HepG2 (cell line): ENCODE results near the gene GSDME. TPM values are rescaled to one million over a fixed set of nuclear protein-coding genes. Genes with fewer than 3 reads are reported as not detected.
A peak's percentile ranks its signal among the peaks of the same experiment; 100 is the strongest.

Experiments used
- ATAC-seq: fragments of 200-7000 bp; cut with Tn5 transposase; 3 replicates; pipeline ENCODE4 v1.9.1; 2020; ENCODE audit warnings: mild to moderate bottlenecking, moderate library complexity
- Bru-seq: library from RNA; stranded (reverse); fragments of 400-500 nt; gene quantifications from one replicate; lab custom pipeline; 2021; lab: Mats Ljungman, UMichigan
- BruChase-seq, 2 experiments: library from RNA; stranded (reverse); fragments of 400-500 nt; gene quantifications; one replicate each; lab custom pipeline; 2021; lab: Mats Ljungman, UMichigan
- BruUV-seq: library from RNA; stranded (reverse); fragments of 400-500 nt; replicated peaks from 2 replicates; lab custom pipeline; 2021; lab: Mats Ljungman, UMichigan
- CTCF ChIA-PET: fragments of 300-600 bp; formaldehyde crosslinking; extraction: SDS; loops from one replicate; lab custom pipeline; 2021; ENCODE audit warnings: low total read pairs, inconsistent platforms, low intra/inter-chr PET ratio; lab: Yijun Ruan, JAX
- POLR2A ChIA-PET: fragments of 350-600 bp; sonication (Branson Sonifier 250); formaldehyde crosslinking; loops from one replicate; lab custom pipeline; 2020; ENCODE audit warnings: antibody characterized with exemption, inconsistent platforms; lab: Yijun Ruan, JAX
- DNase-seq: peaks from one replicate; pipeline ENCODE4 v3.0.0-alpha.2; 2015; ENCODE audit warnings: low spot score
- FAIRE-seq: peaks from 3 replicates; lab custom pipeline; 2011; peaks lifted over from hg19 to GRCh38; lab: Jason Lieb, UNC
- H2AFZ ChIP-seq: one replicate; pipeline ENCODE4 v1.6.1; 2011; ENCODE audit warnings: low read length, inconsistent platforms
- H3K27ac ChIP-seq: fragments of 300-600 bp; 3 replicates; pipeline ENCODE4 v1.8.0; 2011; ENCODE audit warnings: mixed run types, mild to moderate bottlenecking, mixed read lengths, low read length, inconsistent platforms; ENCODE audit not compliant: insufficient read depth; ENCODE audit errors: extremely low read length
- H3K27me3 ChIP-seq, 2 experiments: fragments of 200-600 bp in 1 of 2; 2 replicates in 1 of 2; 3 replicates in 1 of 2; pipeline versions ENCODE4 v1.6.0 to v1.8.0; 2011; ENCODE audit warnings: low read length in 2 of 2, mild to moderate bottlenecking in 2 of 2, moderate library complexity in 2 of 2, inconsistent platforms in 1 of 2; ENCODE audit not compliant: insufficient read depth in 2 of 2, control insufficient read depth in 1 of 2
- H3K36me3 ChIP-seq, 2 experiments: fragments of 200-600 bp in 1 of 2; replicated peaks in 1 of 2; 2 replicates in 1 of 2; 3 replicates in 1 of 2; pipeline versions ENCODE4 v1.5.1 to v1.8.0; 2011; ENCODE audit warnings: low read length in 2 of 2, inconsistent platforms in 1 of 2; ENCODE audit not compliant: insufficient read depth in 2 of 2, control insufficient read depth in 1 of 2
- H3K4me1 ChIP-seq: 2 replicates; pipeline ENCODE4 v1.5.1; 2012; ENCODE audit warnings: low read length, inconsistent platforms; ENCODE audit not compliant: insufficient read depth
- H3K4me2 ChIP-seq: 2 replicates; pipeline ENCODE4 v1.6.0; 2011; ENCODE audit warnings: low read depth, low read length, inconsistent platforms
- H3K4me3 ChIP-seq, 3 experiments: fragments of 200-600 bp in 1 of 3; sonication (generic), shearing (Covaris generic) in 1 of 3; replicated peaks in 1 of 3; 2 replicates each; pipeline ENCODE4 v1.5.1; 2011 to 2016; ENCODE audit warnings: low read length in 3 of 3, inconsistent platforms in 2 of 3, low read depth in 2 of 3, mild to moderate bottlenecking in 2 of 3, control low read depth in 1 of 3, mixed read lengths in 1 of 3; ENCODE audit not compliant: insufficient read depth in 1 of 3
- H3K79me2 ChIP-seq: one replicate; pipeline ENCODE4 v1.6.1; 2011; ENCODE audit warnings: low read length, inconsistent platforms; ENCODE audit not compliant: insufficient read depth
- H3K9ac ChIP-seq: 2 replicates; pipeline ENCODE4 v1.6.0; 2011; ENCODE audit warnings: mild to moderate bottlenecking, low read depth, low read length, inconsistent platforms; ENCODE audit not compliant: insufficient read depth
- H3K9me3 ChIP-seq: 2 replicates; pipeline ENCODE4 v1.5.1; 2012; ENCODE audit warnings: mild to moderate bottlenecking, low read length
- H4K20me1 ChIP-seq: 2 replicates; pipeline ENCODE4 v1.6.0; 2011; ENCODE audit warnings: inconsistent platforms, mild to moderate bottlenecking, low read length, moderate library complexity; ENCODE audit not compliant: insufficient read depth
- AHDC1 ChIP-seq: sonication (generic); formaldehyde crosslinking; IDR thresholded peaks from 2 replicates; pipeline ENCODE4 v1.5.1; 2020; ENCODE audit warnings: mild to moderate bottlenecking, missing genetic modification reagents, borderline replicate concordance
- AKAP8 ChIP-seq: sonication (generic); formaldehyde crosslinking; IDR thresholded peaks from 2 replicates; pipeline ENCODE4 v1.5.1; 2020; ENCODE audit warnings: mild to moderate bottlenecking, missing genetic modification reagents
- CREB1 ChIP-seq, 2 experiments: fragments of 450-650 bp in 1 of 2; IDR thresholded peaks; 2 replicates each; pipeline ENCODE4 v1.6.1; 2016 to 2017; ENCODE audit warnings: control low read depth in 1 of 2, mild to moderate bottlenecking in 1 of 2, missing compliant biosample characterization in 1 of 2, missing genetic modification characterization in 1 of 2
- FOXC1 ChIP-seq: sonication (generic); formaldehyde crosslinking; IDR thresholded peaks from 2 replicates; pipeline ENCODE4 v1.8.0; 2022; ENCODE audit warnings: mild to moderate bottlenecking, missing genetic modification reagents, borderline replicate concordance
- KDM1A ChIP-seq: IDR thresholded peaks from 2 replicates; pipeline ENCODE4 v1.6.1; 2016; ENCODE audit warnings: missing compliant biosample characterization
- RFX5 ChIP-seq: IDR thresholded peaks from 2 replicates; pipeline ENCODE4 v1.6.1; 2011; ENCODE audit warnings: low read depth, low read length, improper control_type of control experiment
- SALL2 ChIP-seq: sonication (generic); formaldehyde crosslinking; IDR thresholded peaks from 2 replicates; pipeline ENCODE4 v1.8.1; 2023; ENCODE audit warnings: mild to moderate bottlenecking, missing genetic modification reagents, inconsistent platforms
- SOX13 ChIP-seq, 3 experiments: fragments of 450-650 bp in 1 of 3; sonication (generic) in 1 of 3; formaldehyde crosslinking in 1 of 3; IDR thresholded peaks in 2 of 3; conservative IDR thresholded peaks in 1 of 3; 2 replicates each; pipeline versions ENCODE4 v1.5.0 to v1.6.1; 2016 to 2020; ENCODE audit warnings: antibody characterized with exemption in 1 of 3, mild to moderate bottlenecking in 1 of 3, missing compliant biosample characterization in 1 of 3, missing genetic modification reagents in 1 of 3, moderate library complexity in 1 of 3
- YEATS2 ChIP-seq: sonication (generic); formaldehyde crosslinking; IDR thresholded peaks from 2 replicates; pipeline ENCODE4 v1.4.0; 2020; ENCODE audit warnings: missing genetic modification reagents, borderline replicate concordance
- ZNF124 ChIP-seq: sonication (generic); formaldehyde crosslinking; IDR thresholded peaks from 2 replicates; pipeline ENCODE4 v1.4.0; 2020; ENCODE audit warnings: missing genetic modification reagents
- ZSCAN31 ChIP-seq: sonication (generic); formaldehyde crosslinking; IDR thresholded peaks from 2 replicates; pipeline ENCODE4 v1.5.0; 2020; ENCODE audit warnings: low read depth, mild to moderate bottlenecking, missing genetic modification reagents
- WGBS: methylation state at CpG from one replicate; pipeline ENCODE4 v1.1.6; 2017; ENCODE audit warnings: low lambda C conversion rate; 5-methylcytosine and 5-hydroxymethylcytosine counted together
- in situ Hi-C: cut with HindIII; loops from 2 replicates; pipeline ENCODE4 v1.10.0; 2017; ENCODE audit warnings: low pct_unique_long_range_greater_than_20kb; ENCODE audit not compliant: extremely low pct_ligation_motif_present
- intact Hi-C: fragments of 100-400 bp; cut with micrococcal nuclease; formaldehyde crosslinking; loops from one replicate; pipeline ENCODE4 v1.10.0; 2022; ENCODE audit not compliant: unreplicated experiment
- long read RNA-seq, 2 experiments: library from RNA in 1 of 2; library from polyadenylated mRNA in 1 of 2; stranded (forward) in 1 of 2; unstranded in 1 of 2; transcript quantifications; one replicate each; pipeline ENCODE4 v2.0.0, GENCODE V29; 2019 to 2022
- polyA minus RNA-seq, 3 experiments: library from RNA; depleted of rRNA, polyadenylated mRNA; stranded (reverse); fragments of >200 nt; gene quantifications; 2 replicates each; pipeline ENCODE4 v1.2.3, GENCODE V29; 2011; ENCODE audit warnings: low replicate concordance in 1 of 3
- polyA plus RNA-seq, 8 experiments: library from polyadenylated mRNA; depleted of rRNA in 3 of 8; stranded (reverse) in 7 of 8; unstranded in 1 of 8; fragments of >200 nt; fragmentation: Illumina TruSeq in 4 of 8; extraction: Trizol in 4 of 8; gene quantifications; 2 replicates each; pipeline versions ENCODE4 v1.2.1 to v1.2.3, GENCODE V29; 2011 to 2016; ENCODE audit warnings: low read depth in 4 of 8, missing spikeins in 1 of 8, mixed read lengths in 1 of 8; ENCODE audit not compliant: insufficient read depth in 1 of 8
- total RNA-seq, 5 experiments: library from RNA; depleted of rRNA; stranded (reverse); fragments of >200 nt; fragmentation: Illumina TruSeq; extraction: Trizol; gene quantifications; 2 replicates each; pipeline ENCODE4 v1.2.3, GENCODE V29; 2016; ENCODE audit warnings: low read depth in 1 of 5

The GSDME gene
- 19.2 and 30.0 TPM in 2 replicates for total RNA-seq (2016; rRNA removed; fragmentation: Illumina TruSeq; extraction: Trizol)
- total RNA-seq (2016; cell fraction: cytosol; rRNA removed; fragmentation: Illumina TruSeq; extraction: Trizol; ENCODE audit: low read depth): 3.4 and 5.0 TPM in 2 replicates
- total RNA-seq (2016; cell fraction: insoluble cytoplasmic fraction; rRNA removed; fragmentation: Illumina TruSeq; extraction: Trizol): 20.2 and 27.5 TPM in 2 replicates
- total RNA-seq (2016; cell fraction: membrane; rRNA removed; fragmentation: Illumina TruSeq; extraction: Trizol): 8.4 and 9.3 TPM in 2 replicates
- total RNA-seq (2016; cell fraction: nucleus; rRNA removed; fragmentation: Illumina TruSeq; extraction: Trizol): 15.5 and 19.2 TPM in 2 replicates
- 27.2 and 28.2 TPM in 2 replicates for polyA plus RNA-seq (2011; rRNA removed)
- polyA plus RNA-seq (2011; cell fraction: cytosol; rRNA removed): 21.7 and 24.2 TPM in 2 replicates
- polyA plus RNA-seq (2011; cell fraction: nucleus; rRNA removed): 56.7 and 59.2 TPM in 2 replicates
- 16.9 and 17.5 TPM in 2 replicates for polyA plus RNA-seq (2012)
- polyA plus RNA-seq (2016; cell fraction: cytosol; fragmentation: Illumina TruSeq; extraction: Trizol; ENCODE audit: low read depth): 2.6 and 3.4 TPM in 2 replicates
- polyA plus RNA-seq (2016; cell fraction: insoluble cytoplasmic fraction; fragmentation: Illumina TruSeq; extraction: Trizol; ENCODE audit: low read depth): 35.8 and 38.3 TPM in 2 replicates
- 6.0 and 6.2 TPM in 2 replicates for polyA plus RNA-seq (2016; cell fraction: membrane; fragmentation: Illumina TruSeq; extraction: Trizol; ENCODE audit: low read depth)
- polyA plus RNA-seq (2016; cell fraction: nucleus; fragmentation: Illumina TruSeq; extraction: Trizol; ENCODE audit: insufficient read depth, low read depth): 30.3 and 31.2 TPM in 2 replicates
- 30.0 and 31.2 TPM in 2 replicates for polyA minus RNA-seq (2011; rRNA and poly(A)+ RNA removed; ENCODE audit: low replicate concordance)
- polyA minus RNA-seq (2011; cell fraction: cytosol; rRNA and poly(A)+ RNA removed): 7.8 and 10.8 TPM in 2 replicates
- polyA minus RNA-seq (2011; cell fraction: nucleus; rRNA and poly(A)+ RNA removed): 47.3 and 58.2 TPM in 2 replicates
- percentile 59 among the genes with signal in this experiment for Bru-seq, nascent RNA
- percentile 59 among the genes with signal in this experiment for BruChase-seq, experiment 1, labeled RNA remaining after a 6-hour chase
- BruChase-seq, experiment 2, labeled RNA remaining after a 2-hour chase: percentile 61 among the genes with signal in this experiment
- long read RNA-seq, experiment 1, transcript GSDME-215 (10 exons, 2,250 nt): major isoform, 16 of 29 reads
- long read RNA-seq, experiment 1, partial matches to known transcripts: 9 of 29 reads
- long read RNA-seq, experiment 1, other reads (novel, unspliced or antisense): 3 of 29 reads
- long read RNA-seq, experiment 2, full-length matches to known transcripts: 20 of 50 reads
- long read RNA-seq, experiment 2, partial matches to known transcripts: 20 of 50 reads
- long read RNA-seq, experiment 2, other reads (novel, unspliced or antisense): 10 of 50 reads

DNA sequence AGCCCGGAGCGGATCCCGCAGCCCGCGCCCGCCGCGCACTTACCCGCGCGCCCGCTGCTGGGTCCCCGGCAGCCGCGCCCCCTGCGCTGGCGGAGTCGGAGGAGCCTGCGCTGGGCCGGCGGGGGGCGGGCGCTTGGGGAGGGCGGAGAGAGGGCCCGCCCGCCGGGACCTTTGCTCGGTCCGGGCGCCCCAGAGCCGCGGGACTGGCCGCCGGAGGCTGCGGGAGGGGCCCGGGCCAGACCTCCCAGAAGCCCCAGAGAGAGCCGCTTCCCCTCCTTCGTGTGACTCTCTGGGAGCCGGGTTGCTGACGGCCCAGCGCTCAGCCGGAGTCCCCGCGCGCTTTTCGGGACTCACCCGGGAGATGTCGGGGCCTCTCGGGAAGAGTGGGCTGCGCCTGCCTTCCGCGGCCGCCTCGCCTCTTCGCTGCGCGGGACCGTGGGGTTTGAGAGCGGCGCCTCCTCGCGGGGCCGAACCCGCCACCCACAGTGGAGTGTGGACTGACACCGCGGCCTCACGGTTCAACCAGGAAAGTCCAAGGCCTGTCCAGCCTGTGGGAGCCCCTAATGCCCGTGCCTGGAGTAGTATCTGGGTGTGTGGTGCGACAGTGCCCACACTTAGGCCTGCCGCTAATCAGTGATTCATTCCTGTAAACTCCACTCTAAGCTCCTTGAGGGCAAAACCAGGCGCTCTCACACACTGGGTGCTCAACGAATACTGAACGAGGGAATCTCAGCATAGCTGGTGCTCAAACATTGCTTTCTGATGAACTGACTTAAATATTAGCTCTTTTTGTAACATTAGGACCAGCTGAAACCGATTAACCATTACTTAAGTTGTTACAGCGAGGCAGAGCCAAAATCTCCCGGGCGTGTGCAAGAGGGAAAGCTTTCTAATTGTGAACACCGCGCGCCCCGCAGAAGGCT is at the start of gene GSDME:
Gene GSDME, minus strand, starts transcription at position 112 of the 923 bp plus-strand sequence. CDS start 7,690 bp downstream, outside the sequence.
- no TSS peak for BruUV-seq
- peak within 1 kb of the TSS; percentile 80 to 81 (median 81) for H3K4me3 ChIP-seq
- in situ Hi-C loops (no loop called here), intact Hi-C loops (loop anchor here (5.0 kb wide), 1 partner anchor 180 kb away; no protein-coding TSS in a partner anchor)
- H3K36me3 ChIP-seq: no peaks in the 10 kb centered on the region
- H3K79me2 ChIP-seq: peaks cover 4% of the 10 kb centered on the region
- peak within 1 kb of the TSS; percentile 76 for H2AFZ ChIP-seq
- FAIRE-seq: no peak
- H3K27ac ChIP-seq: peak within 1 kb of the TSS; percentile 78
- H3K27me3 ChIP-seq: no peaks in the 10 kb centered on the region
- no peaks in the 10 kb centered on the region for H4K20me1 ChIP-seq
- DNase-seq: peak; percentile 58
- H3K4me1 ChIP-seq: peaks cover 34% of the 10 kb centered on the region
- peak within 1 kb of the TSS; percentile 94 for H3K4me2 ChIP-seq
- ChIA-PET CTCF (no interaction called here), POLR2A (interaction anchor here (0.7 kb wide), 1 partner anchor 69 kb away, joined by 3 read pairs; no protein-coding TSS in a partner anchor)
- no peaks in the 10 kb centered on the region for H3K9me3 ChIP-seq
- WGBS: 3% methylated on average over 8 of the region's 81 CpGs
- peak within 1 kb of the TSS; percentile 86 for H3K9ac ChIP-seq
- peak; percentile 95 for ATAC-seq
- no peak for TF ChIP-seq CREB1 (IDR thresholded peaks at IDR 0.05)
- no peak for TF ChIP-seq CREB1 (CRISPR knock-in tag; IDR thresholded peaks at IDR 0.05)
- TF ChIP-seq AKAP8 (CRISPR knock-in tag): no peak; the same call in 1 of the 2 replicates
- no peak for TF ChIP-seq ZNF124
- TF ChIP-seq SOX13 (IDR thresholded peaks at IDR 0.05): no peak
- no peak for TF ChIP-seq SOX13 (CRISPR knock-in tag; conservative IDR thresholded peaks at IDR 0.05 in 1 of 2, IDR thresholded peaks at IDR 0.05 in 1 of 2)
- no peak for TF ChIP-seq ZSCAN31 (CRISPR knock-in tag)
- no peak for TF ChIP-seq SALL2
- no peak for TF ChIP-seq AHDC1 (CRISPR knock-in tag)
- no peak for TF ChIP-seq FOXC1 (CRISPR knock-in tag)
- no peak for TF ChIP-seq RFX5
- no peak for TF ChIP-seq KDM1A (CRISPR knock-in tag)
- TF ChIP-seq YEATS2 (CRISPR knock-in tag): no peak
